Tibial nerve (tissue), 4 donors: ENCODE results near the gene CLSTN1. TPM values are rescaled to one million over a fixed set of nuclear protein-coding genes. Genes with fewer than 3 reads are reported as not detected.

Experiments used
- DNase-seq, 2 donors: peaks; one replicate each; pipeline ENCODE4 v3.0.0-alpha.2; 2019; ENCODE audit warnings: low spot score in 2 of 2
- H3K27ac ChIP-seq, 4 donors: fragments of 200-600 bp; sonication (generic) in 3 of 4; one replicate each; pipeline ENCODE4 v1.5.1; 2017 to 2019; ENCODE audit warnings: mild to moderate bottlenecking in 1 of 4
- H3K27me3 ChIP-seq, 2 donors: fragments of 200-600 bp; sonication (generic) in 1 of 2; one replicate each; pipeline versions ENCODE4 v1.5.1 to v1.6.0; 2017 to 2019
- H3K36me3 ChIP-seq, 3 donors: fragments of 200-600 bp; sonication (generic); one replicate each; pipeline ENCODE4 v1.5.1; 2018 to 2019
- H3K4me1 ChIP-seq, 4 donors: fragments of 200-600 bp; sonication (generic) in 3 of 4; one replicate each; pipeline ENCODE4 v1.5.1; 2017 to 2019
- H3K4me3 ChIP-seq, 4 donors: fragments of 200-600 bp; sonication (generic) in 3 of 4; one replicate each; pipeline ENCODE4 v1.5.1; 2017 to 2019; ENCODE audit warnings: mild to moderate bottlenecking in 1 of 4, moderate library complexity in 1 of 4
- H3K9me3 ChIP-seq, 4 donors: fragments of 200-600 bp; sonication (generic) in 3 of 4; one replicate each; pipeline ENCODE4 v1.5.1; 2017 to 2019
- CTCF ChIP-seq, 5 experiments: fragments of 200-600 bp in 3 of 5; fragments of 450-650 bp in 2 of 5; sonication (generic) in 3 of 5; IDR thresholded peaks; one replicate each; pipeline ENCODE4 v1.5.1; 2016 to 2019; ENCODE audit warnings: antibody characterized with exemption in 5 of 5, mild to moderate bottlenecking in 3 of 5, moderate library complexity in 2 of 5
- EP300 ChIP-seq, 2 donors: sonication (generic); formaldehyde crosslinking; IDR thresholded peaks; one replicate each; pipeline ENCODE4 v1.6.1; 2017; ENCODE audit warnings: antibody characterized with exemption in 2 of 2, mild to moderate bottlenecking in 1 of 2
- POLR2A ChIP-seq, 2 donors: fragments of 450-650 bp; IDR thresholded peaks; one replicate each; pipeline ENCODE4 v1.6.1; 2017; ENCODE audit warnings: antibody characterized with exemption in 2 of 2, mild to moderate bottlenecking in 2 of 2, moderate library complexity in 2 of 2
- WGBS, 2 donors: methylation state at CpG; one replicate each; pipeline ENCODE4 v1.1.5; 2018; 5-methylcytosine and 5-hydroxymethylcytosine counted together
- total RNA-seq, 4 donors: library from RNA; depleted of rRNA; stranded (reverse); fragments of >200 nt; gene quantifications; one replicate each; pipeline ENCODE4 v1.1.0, GENCODE V29; 2016

The CLSTN1 gene
- total RNA-seq, 4 donors from 2014 or later = 60.9 to 90.6 (median 72.5) TPM

DNA sequence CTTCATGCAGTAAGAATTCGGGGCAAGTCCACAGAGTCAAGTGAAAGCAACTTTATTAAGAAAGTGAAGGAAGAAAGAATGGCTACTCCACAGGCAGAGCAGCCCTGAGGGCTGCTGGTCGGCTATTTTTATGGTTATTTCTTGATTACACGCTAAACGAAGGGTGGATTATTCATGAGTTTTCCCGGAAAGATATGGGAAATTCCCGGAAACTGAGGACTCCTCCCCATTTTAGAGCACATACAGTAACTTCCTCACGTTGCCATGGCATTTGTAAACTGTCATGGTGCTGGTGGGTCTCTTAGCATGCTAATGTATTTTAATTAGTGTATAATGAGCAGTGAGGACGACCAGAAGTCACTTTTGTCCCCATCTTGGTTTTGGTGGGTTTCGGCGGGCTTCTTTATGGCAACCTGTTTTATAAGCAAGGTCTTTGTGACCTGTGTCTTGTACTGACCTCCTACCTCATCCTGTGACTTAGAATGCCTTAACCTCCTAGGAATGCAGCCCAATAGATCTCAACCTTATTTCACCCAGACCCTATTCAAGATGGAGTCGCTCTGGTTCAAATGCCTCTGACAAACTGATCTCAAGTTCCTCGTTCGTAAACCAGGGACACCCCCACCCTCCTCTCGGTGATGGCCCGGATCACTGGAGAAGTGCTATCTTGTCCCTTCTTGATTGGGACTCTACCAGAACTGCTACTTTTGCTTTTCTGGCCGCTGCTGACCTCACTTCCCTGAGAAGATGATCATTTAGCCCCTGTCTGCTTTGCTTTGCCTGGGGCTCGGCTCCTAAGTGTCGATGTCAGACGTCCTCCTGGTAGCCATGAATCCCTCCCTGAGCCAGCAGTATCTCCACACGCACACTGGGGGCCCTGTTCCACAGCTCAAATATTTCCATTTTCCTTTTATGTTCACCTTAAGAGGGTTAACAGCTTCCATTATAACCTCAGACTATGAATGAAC is 48.8 kb downstream of the CLSTN1 start:
- no peak for DNase-seq
- H3K4me1 ChIP-seq = peaks cover 0 to 10% (median 0%) of the 10 kb centered on the region in 4 donors
- TF ChIP-seq CTCF (IDR thresholded peaks at IDR 0.05) = no peak
- no peak for TF ChIP-seq POLR2A (IDR thresholded peaks at IDR 0.05)
- no peak for TF ChIP-seq EP300 (IDR thresholded peaks at IDR 0.05)
- peaks cover 0 to 26% (median 0%) of the 10 kb centered on the region in 3 donors for H3K36me3 ChIP-seq
- H3K9me3 ChIP-seq = no peaks in the 10 kb centered on the region
- 81 to 85% methylated on average over 20 of the region's 20 CpGs for whole genome bisulfite sequencing, 2 donors
- no peak overlapping the region for H3K4me3 ChIP-seq
- no peak overlapping the region for H3K27ac ChIP-seq
- H3K27me3 ChIP-seq = no peaks in the 10 kb centered on the region

DNA sequence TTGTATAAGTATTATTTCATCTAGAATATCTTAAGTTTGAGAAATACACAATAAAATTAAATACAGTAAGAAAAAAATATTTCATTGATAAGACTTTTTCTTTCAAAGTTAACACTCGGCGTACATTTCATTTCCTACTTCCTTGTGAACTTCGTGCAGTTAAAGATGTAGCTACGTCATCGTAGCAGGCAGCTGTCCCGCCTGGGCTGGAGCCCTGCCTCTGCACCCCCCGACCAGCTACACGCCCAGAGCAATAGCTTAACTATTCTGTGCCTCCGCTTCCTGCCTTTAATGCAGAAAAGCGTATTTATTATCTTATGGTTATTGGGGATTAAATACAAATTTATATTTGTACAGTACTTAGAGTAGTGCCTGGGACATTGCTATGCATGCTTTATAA is 53.5 kb downstream of the CLSTN1 start:
- Histone ChIP-seq H3K9me3 (no peaks in the 10 kb centered on the region), H3K36me3 (peaks cover 0 to 26% (median 0%) of the 10 kb centered on the region in 3 donors), H3K4me1 (peaks cover 0 to 15% (median 0%) of the 10 kb centered on the region in 4 donors), H3K27me3 (no peaks in the 10 kb centered on the region), H3K4me3 (no peak overlapping the region), H3K27ac (no peak overlapping the region)
- no peak for TF ChIP-seq POLR2A (IDR thresholded peaks at IDR 0.05)
- TF ChIP-seq CTCF (IDR thresholded peaks at IDR 0.05) = no peak
- TF ChIP-seq EP300 (IDR thresholded peaks at IDR 0.05) = no peak
- 63 to 71% methylated on average over 10 of the region's 10 CpGs for WGBS, 2 donors
- DNase-seq = no peak

- Histone ChIP-seq H3K27ac (no peak overlapping the region), H3K9me3 (no peaks in the 10 kb centered on the region), H3K4me1 (peaks cover 0 to 15% (median 0%) of the 10 kb centered on the region in 4 donors), H3K27me3 (no peaks in the 10 kb centered on the region), H3K4me3 (no peak overlapping the region), H3K36me3 (peaks cover 0 to 27% (median 0%) of the 10 kb centered on the region in 3 donors)
- no peak for DNase-seq
- TF ChIP-seq POLR2A (IDR thresholded peaks at IDR 0.05) (no peak), CTCF (IDR thresholded peaks at IDR 0.05) (no peak)
- 76 to 80% methylated on average over 3 of the region's 3 CpGs for WGBS, 2 donors
These were observed 54.8 kb downstream of the CLSTN1 start for GRCh38 chr1:9768983-9769382.

- no peak overlapping the region for H3K27ac ChIP-seq
These were observed 55.6 kb downstream of the CLSTN1 start for GRCh38 chr1:9767964-9768668.

More at GRCh38 chr1:9767964-9768668, 55.6 kb downstream of the CLSTN1 start:
- TF ChIP-seq POLR2A (IDR thresholded peaks at IDR 0.05) (no peak), CTCF (IDR thresholded peaks at IDR 0.05) (no peak)
- no peak for DNase-seq
- peaks cover 0 to 15% (median 0%) of the 10 kb centered on the region in 4 donors for H3K4me1 ChIP-seq
- WGBS, 2 donors = 87 to 92% methylated on average over 14 to 19 of the region's 24 CpGs
- H3K36me3 ChIP-seq = peaks cover 0 to 34% (median 0%) of the 10 kb centered on the region in 3 donors
- no peaks in the 10 kb centered on the region for H3K27me3 ChIP-seq
- H3K9me3 ChIP-seq = no peaks in the 10 kb centered on the region
- no peak overlapping the region for H3K4me3 ChIP-seq
